Mesenchymal stem cell (in vitro differentiated cells and primary cell): ENCODE results near the gene UMOD.
"Not testable (repeated sequence)": the region's sequence is repeated elsewhere in the genome, so short reads cannot be mapped to it uniquely, and the experiment has no call there.

ENCODE experiments used
- DNase-seq: peaks from one replicate; pipeline ENCODE4 v3.0.0-alpha.2; 2013
- H2AFZ ChIP-seq: one replicate; pipeline ENCODE4 v1.6.1; 2013; ENCODE audit warnings: low read depth, mild to moderate bottlenecking, control low read depth, inconsistent platforms, low read length, moderate library complexity
- H2AK5ac ChIP-seq: 2 replicates; pipeline ENCODE4 v1.6.1; 2013; ENCODE audit warnings: low read length, moderate library complexity, mild to moderate bottlenecking, inconsistent platforms; ENCODE audit not compliant: severe bottlenecking
- H2BK120ac ChIP-seq: one replicate; pipeline ENCODE4 v1.6.1; 2013; ENCODE audit warnings: low read depth, mild to moderate bottlenecking, inconsistent platforms, low read length, moderate library complexity
- H2BK12ac ChIP-seq, 2 experiments: one replicate each; pipeline ENCODE4 v1.6.1; 2013; ENCODE audit warnings: inconsistent platforms in 2 of 2, low read length in 2 of 2, mild to moderate bottlenecking in 2 of 2, moderate library complexity in 2 of 2, control low read depth in 1 of 2
- H2BK15ac ChIP-seq: one replicate; pipeline ENCODE4 v1.6.1; 2013; ENCODE audit warnings: mild to moderate bottlenecking, low read depth, inconsistent platforms; ENCODE audit not compliant: poor library complexity, severe bottlenecking
- H2BK5ac ChIP-seq: 2 replicates; pipeline ENCODE4 v1.6.1; 2013; ENCODE audit warnings: low read depth, mild to moderate bottlenecking, low read length, control low read depth, inconsistent platforms; ENCODE audit not compliant: poor library complexity, severe bottlenecking
- H3K14ac ChIP-seq, 2 experiments: one replicate each; pipeline ENCODE4 v1.6.1; 2013; ENCODE audit warnings: inconsistent platforms in 2 of 2, low read length in 2 of 2, control low read depth in 1 of 2, mild to moderate bottlenecking in 1 of 2, moderate library complexity in 1 of 2
- H3K18ac ChIP-seq, 2 experiments: one replicate each; pipeline ENCODE4 v1.6.1; 2013; ENCODE audit warnings: inconsistent platforms in 2 of 2, low read length in 2 of 2, control low read depth in 1 of 2, low read depth in 1 of 2, mild to moderate bottlenecking in 1 of 2
- H3K23ac ChIP-seq, 2 experiments: one replicate each; pipeline ENCODE4 v1.6.1; 2013; ENCODE audit warnings: inconsistent platforms in 2 of 2, low read length in 2 of 2, mild to moderate bottlenecking in 2 of 2, moderate library complexity in 2 of 2, control low read depth in 1 of 2
- H3K27ac ChIP-seq: 2 replicates; pipeline ENCODE4 v1.5.1; 2013; ENCODE audit warnings: mild to moderate bottlenecking, moderate library complexity, low read length, control low read depth, inconsistent platforms; ENCODE audit not compliant: poor library complexity, severe bottlenecking
- H3K27me3 ChIP-seq, 2 experiments: 2 replicates each; pipeline versions ENCODE4 v1.6.1 to v1.7.0; 2013; ENCODE audit warnings: low read length in 2 of 2, mild to moderate bottlenecking in 2 of 2, moderate library complexity in 2 of 2, control low read depth in 1 of 2, inconsistent platforms in 1 of 2; ENCODE audit not compliant: control insufficient read depth in 1 of 2, insufficient read depth in 1 of 2
- H3K36me3 ChIP-seq, 2 experiments: 2 replicates each; pipeline versions ENCODE4 v1.6.1 to v1.7.0; 2013; ENCODE audit warnings: low read length in 2 of 2, control low read depth in 1 of 2, inconsistent platforms in 1 of 2, low read depth in 1 of 2, mild to moderate bottlenecking in 1 of 2; ENCODE audit not compliant: insufficient read depth in 2 of 2, control insufficient read depth in 1 of 2
- H3K4ac ChIP-seq, 2 experiments: one replicate each; pipeline ENCODE4 v1.6.1; 2013; ENCODE audit warnings: inconsistent platforms in 2 of 2, low read length in 2 of 2, mild to moderate bottlenecking in 2 of 2, moderate library complexity in 2 of 2, control low read depth in 1 of 2, low read depth in 1 of 2
- H3K4me1 ChIP-seq: 2 replicates; pipeline ENCODE4 v1.6.1; 2013; ENCODE audit warnings: low read depth, low read length, control low read depth; ENCODE audit not compliant: control insufficient read depth, insufficient read depth
- H3K4me2 ChIP-seq: 2 replicates; pipeline ENCODE4 v1.6.1; 2013; ENCODE audit warnings: low read length, mild to moderate bottlenecking, inconsistent platforms; ENCODE audit not compliant: poor library complexity, severe bottlenecking
- H3K4me3 ChIP-seq, 2 experiments: 2 replicates each; pipeline versions ENCODE4 v1.5.1 to v1.7.0; 2013; ENCODE audit warnings: low read length in 2 of 2, mild to moderate bottlenecking in 2 of 2, control low read depth in 1 of 2, low read depth in 1 of 2; ENCODE audit not compliant: insufficient read depth in 1 of 2
- H3K79me1 ChIP-seq: replicated peaks from 2 replicates; pipeline ENCODE4 v1.6.1; 2013; ENCODE audit warnings: mild to moderate bottlenecking, control low read depth, low read length, inconsistent platforms; ENCODE audit not compliant: poor library complexity, severe bottlenecking
- H3K9ac ChIP-seq: 2 replicates; pipeline ENCODE4 v1.7.0; 2013; ENCODE audit warnings: mild to moderate bottlenecking, low read length, moderate library complexity
- H3K9me3 ChIP-seq: 2 replicates; pipeline ENCODE4 v1.7.0; 2013; ENCODE audit warnings: mild to moderate bottlenecking, low read length; ENCODE audit not compliant: control insufficient read depth
- H4K8ac ChIP-seq: one replicate; pipeline ENCODE4 v1.6.1; 2013; ENCODE audit warnings: inconsistent platforms, mild to moderate bottlenecking, low read length, moderate library complexity
- H4K91ac ChIP-seq: one replicate; pipeline ENCODE4 v1.6.1; 2013; ENCODE audit warnings: mild to moderate bottlenecking, low read length, inconsistent platforms
- WGBS: methylation state at CpG from one replicate; pipeline ENCODE4 v1.1.7; 2013; ENCODE audit warnings: mixed read lengths; 5-methylcytosine and 5-hydroxymethylcytosine counted together

UMOD gene

GRCh38 chr16:20313741-20314140, 38.8 kb downstream of the UMOD start:
- Histone ChIP-seq H3K18ac (no peak overlapping the region), H3K14ac (no peak overlapping the region), H2BK12ac (no peak overlapping the region), H3K9ac (no peak overlapping the region), H2AK5ac (no peak overlapping the region), H3K23ac (no peak overlapping the region), H3K27me3 (no peaks in the 10 kb centered on the region), H3K36me3 (no peaks in the 10 kb centered on the region), H3K4me2 (no peak overlapping the region), H2BK120ac (no peak overlapping the region), H2BK15ac (no peak overlapping the region), H3K79me1 (no peaks in the 10 kb centered on the region), H3K4me1 (no peaks in the 10 kb centered on the region), H2AFZ (no peak overlapping the region), H3K27ac (no peak overlapping the region), H4K91ac (no peak overlapping the region), H3K4me3 (no peak overlapping the region), H3K4ac (no peak overlapping the region), H2BK5ac (no peak overlapping the region), H4K8ac (no peak overlapping the region), H3K9me3 (no peaks in the 10 kb centered on the region)
- DNase-seq, result no peak
- 67% methylated on average over 2 of the region's 3 CpGs for WGBS

DNA sequence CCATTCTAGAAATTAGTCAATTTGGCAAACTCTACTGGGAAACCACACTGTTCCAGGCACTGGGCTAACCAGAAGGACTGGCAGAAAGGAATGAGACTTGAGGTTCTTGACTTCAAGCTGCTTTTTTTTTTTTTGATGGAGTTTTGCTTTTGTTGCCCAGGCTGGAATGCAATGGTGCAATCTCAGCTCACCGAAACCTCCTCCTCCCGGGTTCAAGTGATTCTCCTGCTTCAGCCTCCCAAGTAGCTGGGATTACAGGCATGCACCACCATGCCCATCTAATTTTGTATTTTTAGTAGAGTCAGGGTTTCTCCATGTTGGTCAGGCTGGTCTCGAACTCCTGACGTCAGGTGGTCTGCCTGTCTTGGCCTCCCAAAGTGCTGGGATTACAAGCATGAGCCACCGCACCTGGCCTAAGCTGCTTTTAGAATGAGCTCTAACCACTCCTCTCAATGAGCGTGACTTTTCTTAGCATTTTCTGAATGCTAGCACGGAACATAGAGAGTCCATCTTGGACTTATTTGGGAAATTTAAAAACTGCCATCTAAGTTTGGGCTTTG, 39.9 kb downstream of the UMOD start:
- not testable (repeated sequence) for H3K9ac ChIP-seq, H3K4me2 ChIP-seq, H3K23ac ChIP-seq, H3K18ac ChIP-seq, DNase-seq, H2BK5ac ChIP-seq, H4K91ac ChIP-seq, H2BK15ac ChIP-seq, H3K4ac ChIP-seq, H2BK12ac ChIP-seq, H3K36me3 ChIP-seq, H2AK5ac ChIP-seq, H4K8ac ChIP-seq, H3K27me3 ChIP-seq, H3K79me1 ChIP-seq, H3K4me1 ChIP-seq, H3K4me3 ChIP-seq, H3K14ac ChIP-seq, H3K27ac ChIP-seq, H3K9me3 ChIP-seq, H2BK120ac ChIP-seq, H2AFZ ChIP-seq
- WGBS, result 77% methylated on average over 5 of the region's 7 CpGs

DNA sequence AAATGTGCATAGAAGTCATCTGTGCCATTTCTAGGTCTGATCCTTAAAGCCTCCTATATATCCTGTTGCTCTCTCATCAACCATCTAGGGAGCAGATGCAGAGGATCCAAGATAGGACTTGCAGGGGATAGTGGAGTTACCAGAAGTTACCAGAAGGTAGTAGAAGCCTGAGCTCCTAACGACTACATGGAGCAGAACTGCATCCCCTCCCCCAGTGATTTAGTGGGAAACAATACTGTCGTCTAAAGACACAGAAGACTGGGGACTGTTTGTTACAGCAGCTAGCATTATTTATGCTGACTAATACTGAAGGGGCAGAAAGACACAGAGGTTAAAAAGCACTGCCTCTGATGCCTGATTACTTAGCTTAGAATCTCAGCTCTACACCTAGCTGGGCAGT, 41.0 kb downstream of the UMOD start:
- Histone ChIP-seq H3K79me1 (no peaks in the 10 kb centered on the region), H2BK5ac (no peak overlapping the region), H3K9me3 (no peaks in the 10 kb centered on the region), H3K23ac (no peak overlapping the region), H3K27ac (no peak overlapping the region), H2BK120ac (no peak overlapping the region), H3K4ac (no peak overlapping the region), H3K4me2 (no peak overlapping the region), H3K14ac (no peak overlapping the region), H3K27me3 (peaks cover 0 to 9% of the 10 kb centered on the region in 2 experiments), H2BK15ac (no peak overlapping the region), H2BK12ac (no peak overlapping the region), H2AK5ac (no peak overlapping the region), H3K36me3 (no peaks in the 10 kb centered on the region), H3K9ac (no peak overlapping the region), H3K4me3 (no peak overlapping the region), H2AFZ (no peak overlapping the region), H4K8ac (no peak overlapping the region), H4K91ac (no peak overlapping the region), H3K4me1 (no peaks in the 10 kb centered on the region), H3K18ac (no peak overlapping the region)
- no peak for DNase-seq
- WGBS, result 53% methylated on average over 2 of the region's 2 CpGs

- Histone ChIP-seq H3K4me1 (no peaks in the 10 kb centered on the region), H3K9me3 (no peaks in the 10 kb centered on the region), H2BK15ac (no peak overlapping the region), H2BK12ac (no peak overlapping the region), H3K4me3 (no peak overlapping the region), H4K91ac (no peak overlapping the region), H3K27ac (no peak overlapping the region), H3K9ac (no peak overlapping the region), H3K14ac (no peak overlapping the region), H3K4me2 (no peak overlapping the region), H3K4ac (no peak overlapping the region), H4K8ac (no peak overlapping the region), H3K27me3 (peaks cover 0 to 9% of the 10 kb centered on the region in 2 experiments), H2BK5ac (no peak overlapping the region), H2BK120ac (no peak overlapping the region), H3K23ac (no peak overlapping the region), H3K36me3 (no peaks in the 10 kb centered on the region), H3K79me1 (no peaks in the 10 kb centered on the region), H2AFZ (no peak overlapping the region), H3K18ac (no peak overlapping the region), H2AK5ac (no peak overlapping the region)
- WGBS, result 64% methylated on average over 9 of the region's 11 CpGs
- no peak for DNase-seq
Observed at GRCh38 chr16:20310421-20311395, 41.8 kb downstream of the UMOD start.
